Measurements from ENCODE around the gene PASD1.
"Not testable (repeated sequence)": the region's sequence is repeated elsewhere in the genome, so short reads cannot be mapped to it uniquely, and the experiment has no call there.

Gene PASD1

DNA sequence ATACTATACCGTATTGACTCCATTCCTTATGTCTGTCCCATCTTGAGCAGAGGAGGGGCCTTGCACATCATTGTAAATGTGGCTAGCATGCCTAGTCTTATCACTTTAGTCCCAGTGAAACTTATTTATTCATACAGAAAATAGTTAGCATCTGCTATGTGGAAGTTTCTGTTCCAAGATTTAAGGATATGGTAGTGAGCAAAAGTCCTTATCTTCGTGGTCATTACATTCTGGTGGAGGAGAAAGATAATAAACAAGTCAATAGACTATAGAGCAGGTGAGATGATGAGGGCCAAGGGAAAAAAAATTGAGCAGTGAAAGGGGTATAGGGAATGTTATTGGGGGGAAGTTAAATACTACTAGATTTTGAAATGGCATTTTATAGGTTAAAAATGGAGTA, 68.3 kb downstream of the PASD1 start:
- no peak for DNase-seq

DNA sequence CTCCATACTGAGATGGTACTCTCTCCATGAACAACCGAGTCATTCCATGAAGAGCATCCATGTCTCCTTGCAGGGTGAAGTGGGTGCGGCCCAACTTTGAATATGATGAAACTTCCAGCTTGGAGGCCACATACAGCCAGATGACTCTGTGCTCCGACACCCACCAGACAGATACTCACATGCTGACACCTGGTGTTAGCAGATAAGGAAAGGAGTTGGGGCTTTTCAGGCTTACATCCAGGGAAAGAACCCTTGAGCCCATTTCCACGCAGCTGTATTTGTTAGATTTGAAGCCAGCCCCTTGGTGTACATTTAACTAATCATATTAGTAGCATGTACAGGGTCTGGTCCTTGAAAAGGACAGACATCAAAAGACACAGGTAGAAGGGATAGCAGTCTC, 69.7 kb downstream of the PASD1 start:
- DNase-seq = no peak

DNA sequence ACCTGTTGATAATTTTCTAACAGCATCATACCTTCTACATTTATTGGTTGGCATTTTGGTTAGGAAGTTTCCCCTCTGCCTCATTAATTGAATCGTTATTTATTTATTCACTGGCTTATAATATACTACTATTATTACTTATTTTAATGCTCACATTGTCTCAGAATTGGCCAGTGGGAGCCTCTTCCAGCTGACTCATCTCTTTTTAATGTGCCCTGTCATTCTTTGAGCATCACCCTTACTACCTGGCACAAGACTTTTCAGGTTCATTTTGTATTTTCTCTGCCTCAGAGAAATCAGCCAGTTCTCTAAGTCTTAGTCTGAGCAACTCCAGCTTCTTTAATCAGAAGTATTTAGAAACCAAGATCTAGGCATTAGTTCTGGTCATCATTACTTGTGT, 71.5 kb downstream of the PASD1 start:
- DNase-seq = no peak

DNA sequence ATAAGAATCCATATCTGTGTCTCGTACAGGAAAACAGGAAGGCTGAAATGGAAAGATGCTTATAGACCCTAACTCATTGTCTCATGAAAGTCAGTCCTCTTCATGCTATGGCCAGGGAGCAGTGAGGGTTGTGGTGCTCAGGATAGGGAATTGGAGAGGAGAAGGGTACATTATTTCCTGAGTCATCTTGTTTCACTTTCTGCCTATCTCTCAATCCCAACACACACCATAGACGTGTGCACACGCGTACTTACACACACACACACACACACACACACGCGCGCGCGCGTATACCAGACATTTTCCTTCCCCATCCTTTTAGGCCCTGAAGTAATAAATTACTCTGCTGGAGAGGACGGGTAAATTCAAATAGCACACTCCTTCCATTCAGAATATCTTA, 78.1 kb downstream of the PASD1 start:
- DNase-seq = no peak

DNA sequence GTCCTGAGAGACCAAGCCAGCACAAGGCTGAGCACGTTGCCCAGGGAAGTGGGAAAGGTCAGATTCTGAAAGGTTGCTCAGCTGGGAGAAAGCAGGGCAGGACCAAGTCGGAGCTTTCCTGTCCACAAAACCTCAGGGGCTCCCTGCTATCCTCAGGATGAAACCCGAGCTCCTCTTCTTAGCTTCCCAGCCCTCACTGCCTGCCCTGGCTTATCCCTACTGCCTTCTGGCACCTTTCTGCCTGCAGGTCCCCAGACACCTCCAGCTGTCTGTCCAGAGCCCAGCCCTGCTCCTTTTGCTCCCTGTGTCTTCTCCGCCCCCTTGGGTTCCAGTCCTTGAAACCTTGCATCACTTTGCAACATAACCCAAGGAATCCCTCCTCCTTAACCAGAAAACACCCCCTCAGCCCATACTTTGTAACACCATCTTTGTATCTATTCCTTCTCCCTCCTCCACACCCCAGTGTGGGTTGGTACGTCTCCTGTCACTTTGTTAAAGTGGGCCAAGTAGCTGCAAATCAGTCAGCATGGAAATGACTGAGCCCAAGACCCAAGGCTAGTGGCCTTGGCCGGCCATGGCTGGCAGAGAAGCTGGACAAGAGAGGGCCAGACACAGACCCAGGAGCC, 111.8 kb downstream of the PASD1 start:
- no peak for DNase-seq

DNA sequence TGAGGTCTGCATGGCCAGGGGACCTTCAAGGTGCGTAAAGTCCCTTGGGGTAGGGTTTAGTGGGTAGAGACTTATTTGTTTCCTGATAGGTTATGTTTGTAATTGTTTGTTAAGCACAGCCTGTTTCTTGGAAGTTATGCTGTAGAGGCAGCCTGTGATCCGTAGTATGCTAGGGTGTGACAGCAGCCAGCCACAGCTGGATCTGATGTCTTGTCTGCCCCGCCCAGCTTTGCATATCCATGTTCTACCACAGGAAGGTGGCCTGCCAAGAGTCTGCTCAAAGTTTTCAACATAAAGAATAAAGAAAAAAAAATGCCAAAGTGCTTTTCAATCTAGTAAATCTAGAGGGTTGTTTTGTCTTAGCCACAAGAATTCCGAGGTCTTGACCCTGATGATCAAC, 112.7 kb downstream of the PASD1 start:
- no peak for DNase-seq

DNA sequence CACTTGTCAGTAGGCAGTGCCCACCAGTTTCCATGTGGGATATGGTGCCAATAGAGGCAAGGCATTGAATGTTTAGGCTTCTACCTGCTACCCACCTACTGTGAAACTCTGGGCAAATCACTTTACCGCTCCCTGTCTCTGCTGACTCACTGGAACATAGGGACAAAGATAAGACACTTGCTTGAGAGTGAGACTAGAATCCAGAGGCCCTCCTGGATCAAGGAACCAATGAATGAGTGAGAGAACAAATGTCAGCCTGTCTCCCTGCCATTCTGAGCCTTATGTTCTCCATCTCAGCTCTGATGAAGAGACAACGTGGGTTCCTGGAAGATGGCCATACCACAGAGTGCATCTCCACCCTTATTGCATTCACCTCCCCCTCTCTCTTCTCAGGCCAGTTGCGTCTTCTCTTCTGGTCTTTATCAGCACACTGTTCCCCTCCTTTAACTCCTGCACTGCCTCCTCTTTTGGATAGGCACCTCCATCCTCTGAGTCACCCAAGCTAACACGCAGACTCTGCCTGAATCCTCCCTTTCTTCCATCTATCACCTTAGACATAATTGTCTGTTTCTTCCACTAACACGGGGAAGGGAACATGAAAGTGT, 116.4 kb downstream of the PASD1 start:
- no peak for DNase-seq

DNA sequence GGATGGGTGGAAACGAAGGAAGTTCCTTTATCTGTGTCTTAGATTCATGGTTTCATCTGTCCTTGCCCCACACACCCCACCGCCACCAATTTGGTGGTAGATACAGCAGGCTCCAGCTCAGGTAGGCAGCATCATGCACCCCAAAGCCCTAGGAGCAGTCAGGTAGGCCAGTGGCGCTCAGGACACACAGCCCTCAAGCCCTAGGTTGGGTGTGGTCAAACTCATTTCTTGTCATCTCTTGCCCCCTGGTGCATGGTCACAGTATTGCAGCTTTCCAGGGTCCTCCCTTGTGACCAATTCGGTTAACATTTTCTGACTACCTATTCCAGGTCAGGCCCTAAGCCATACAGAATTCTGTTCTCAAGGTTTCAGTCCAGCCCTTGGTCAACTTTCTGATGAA, 117.3 kb downstream of the PASD1 start:
- peak; percentile 24 for DNase-seq

DNA sequence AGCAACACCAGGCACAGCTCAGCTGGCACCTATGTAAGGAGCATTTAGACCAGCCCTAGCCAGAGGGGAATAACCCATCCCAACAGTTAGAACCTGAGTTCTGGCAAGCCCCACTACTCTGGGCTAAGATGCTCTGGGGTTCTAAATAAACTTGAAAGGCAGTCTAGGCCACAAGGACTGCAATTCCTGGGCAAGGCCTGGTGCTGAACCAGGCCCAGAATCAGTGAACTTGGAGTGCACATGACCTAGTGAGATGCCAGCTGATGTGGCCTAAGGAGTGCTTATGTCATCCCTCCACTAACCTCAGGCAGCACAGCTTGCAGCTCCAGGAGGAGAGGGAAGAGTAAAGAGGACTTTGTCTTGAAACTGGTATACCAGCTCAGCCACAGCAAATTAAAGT, 124.2 kb downstream of the PASD1 start:
- DNase-seq = no peak

DNA sequence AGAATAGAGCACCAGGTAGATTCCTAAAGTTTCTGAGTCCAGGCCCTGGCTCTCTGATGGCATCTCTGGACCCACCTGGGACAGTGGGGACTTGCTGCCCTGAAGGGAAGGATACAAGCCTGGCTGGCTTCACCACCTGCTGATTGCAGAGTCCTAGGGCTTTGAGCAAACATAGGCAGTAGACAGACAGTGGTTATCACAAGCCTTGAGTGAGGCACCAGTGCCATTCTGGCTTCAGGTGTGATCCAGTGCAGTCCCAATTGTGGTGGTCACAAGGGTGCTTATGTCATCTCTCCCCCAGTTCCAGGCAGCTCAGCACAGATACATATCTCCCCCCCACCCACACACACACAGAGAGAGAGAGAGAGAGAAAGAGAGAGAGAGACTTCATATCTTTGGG, 125.2 kb downstream of the PASD1 start:
- DNase-seq = no peak

DNA sequence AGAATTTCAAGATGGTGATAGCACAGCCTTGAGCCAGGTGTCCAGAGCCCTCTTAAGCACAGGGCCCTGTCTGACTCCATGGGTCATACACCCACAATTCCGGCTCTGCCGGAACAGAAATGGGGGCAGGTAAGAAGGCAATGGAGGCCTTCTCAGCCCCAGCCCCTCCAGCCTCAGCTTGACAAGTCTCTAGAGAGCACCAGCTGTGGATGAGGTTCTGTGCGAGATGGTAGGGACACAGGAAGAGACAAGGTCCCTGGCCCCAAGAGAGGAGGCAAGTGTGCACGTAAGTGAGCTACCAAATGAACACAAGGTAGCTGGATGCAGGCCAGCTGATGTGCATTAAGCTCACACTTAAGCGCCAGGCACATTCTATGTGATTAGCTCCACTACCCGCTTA, 129.3 kb downstream of the PASD1 start:
- DNase-seq = no peak

DNA sequence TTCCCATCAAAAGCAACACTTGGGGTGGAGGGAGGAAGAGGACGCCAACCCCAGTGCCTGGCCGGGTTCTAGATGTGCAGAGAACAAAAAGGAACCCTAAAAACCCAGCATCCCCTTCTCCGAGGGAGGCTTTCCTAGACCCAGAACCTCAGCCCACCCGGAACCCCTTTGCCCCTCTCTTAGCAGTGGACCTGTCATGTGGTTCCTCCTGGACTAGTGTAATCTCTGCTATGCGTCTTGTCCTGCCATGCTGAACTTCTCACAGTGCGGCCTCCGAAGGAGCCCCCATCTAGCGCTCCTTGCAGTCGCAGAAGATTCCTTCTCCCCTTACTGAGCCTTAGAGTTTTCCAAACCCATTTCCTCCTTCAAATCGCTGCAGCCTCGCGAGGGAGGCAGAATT, 130.6 kb downstream of the PASD1 start:
- no peak for DNase-seq

DNA sequence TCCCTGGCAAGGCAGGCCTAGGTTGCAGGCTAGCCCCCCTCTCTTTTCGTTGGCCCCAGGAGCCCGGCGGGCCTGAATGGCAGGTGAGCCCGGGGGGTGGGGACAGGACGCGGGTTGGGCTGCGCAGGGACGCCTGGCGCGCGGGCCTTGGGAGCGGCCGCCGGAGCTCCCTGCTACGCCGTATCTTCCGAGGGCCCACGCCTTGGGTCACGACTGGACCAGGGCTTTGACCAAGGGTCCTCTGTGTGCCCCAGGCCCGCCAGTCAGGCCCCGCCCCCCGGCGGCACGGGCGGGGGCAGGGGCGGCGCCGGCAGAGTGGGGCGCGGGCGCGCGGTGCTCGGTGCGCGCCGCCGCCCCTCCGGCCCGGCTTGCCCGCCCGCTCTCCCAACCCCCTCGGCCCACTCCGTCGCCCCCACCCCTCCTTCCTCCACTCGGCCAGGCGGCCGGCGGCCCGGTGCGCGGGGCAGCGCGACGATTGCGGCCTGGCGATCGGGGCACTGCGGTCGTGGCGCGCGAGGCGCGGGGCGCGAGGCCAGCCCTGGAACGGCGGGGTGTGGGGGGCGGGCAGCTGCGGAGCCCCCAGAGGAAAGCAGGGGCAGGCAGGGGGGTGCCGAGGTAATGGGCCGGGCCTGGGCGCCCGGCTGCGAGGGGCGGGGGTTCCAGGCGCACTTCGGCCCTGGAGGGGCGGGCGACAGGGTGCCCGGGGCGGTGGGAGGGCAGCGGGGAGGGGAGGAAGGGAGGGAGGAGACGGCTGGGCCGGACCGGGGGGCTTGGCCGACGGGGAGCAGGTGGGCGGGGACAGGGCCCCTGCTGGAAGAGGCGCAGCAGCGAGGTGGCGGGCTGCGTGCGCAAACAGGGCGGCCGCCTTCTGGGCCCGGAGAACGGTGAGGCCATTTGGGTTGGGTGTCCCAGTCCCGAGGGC, 131.4 kb downstream of the PASD1 start, which contains the start of gene PRRG3:
TSS of gene PRRG3 (plus strand) at position 798 of the 922 bp plus-strand sequence. CDS start 3,357 bp downstream, outside the sequence.
- DNase-seq = no peak

DNA sequence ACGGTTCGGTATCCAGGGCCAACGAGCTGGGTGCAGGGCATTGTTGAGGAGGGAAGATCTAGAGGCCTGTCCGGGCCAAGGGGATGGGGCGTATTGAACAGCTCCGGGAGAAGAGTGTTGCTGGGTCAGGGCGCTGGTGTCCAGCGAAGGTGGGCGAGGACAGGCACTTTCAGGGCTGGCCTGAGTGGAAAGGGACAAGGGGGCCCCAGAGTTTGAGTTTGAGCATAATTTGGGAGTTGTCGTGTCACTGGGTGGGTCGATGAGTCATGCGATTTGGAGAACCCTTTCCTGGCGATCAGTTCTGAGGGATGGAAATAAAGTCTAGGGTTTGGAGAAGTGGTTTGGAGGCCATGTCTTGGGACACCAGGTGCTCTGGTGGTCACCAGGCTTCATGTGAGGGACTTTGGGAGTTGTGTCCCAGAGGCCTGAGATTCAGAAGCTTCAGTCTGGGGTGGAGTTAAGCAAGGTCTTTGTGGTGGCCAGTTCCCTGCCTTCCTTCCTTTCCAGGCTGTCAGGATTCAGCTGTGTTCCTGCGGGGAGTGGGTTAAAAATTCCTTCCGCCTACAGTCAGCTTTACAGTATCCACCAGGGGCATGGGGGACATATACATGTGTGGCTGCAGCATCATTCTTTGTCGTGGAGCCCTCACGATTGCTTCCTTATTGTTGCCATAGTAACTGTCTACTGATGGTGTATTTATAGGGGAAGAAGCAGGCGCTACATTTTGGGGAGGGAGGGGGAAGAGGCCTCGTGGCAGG, 132.3 kb downstream of the PASD1 start:
- DNase-seq = no peak

DNA sequence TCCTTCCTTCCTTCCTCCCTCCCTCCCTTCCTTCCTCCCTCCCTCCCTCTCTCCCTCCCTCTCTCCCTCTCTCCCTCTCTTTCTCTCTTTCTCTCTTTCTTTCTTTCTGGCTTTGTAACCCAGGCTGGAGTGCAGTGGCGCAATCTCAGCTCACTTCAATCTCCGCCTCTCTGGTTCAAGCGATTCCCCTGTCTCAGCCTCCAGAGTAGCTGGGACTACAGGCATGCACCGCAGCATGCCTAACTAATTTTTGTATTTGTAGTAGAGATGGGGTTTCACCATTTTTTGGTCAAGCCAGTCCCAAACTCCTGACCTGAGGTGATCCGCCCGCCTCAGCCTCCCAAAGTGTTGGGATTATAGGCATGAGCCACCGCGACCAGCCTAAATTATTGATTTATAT, 133.6 kb downstream of the PASD1 start:
- not testable (repeated sequence) for DNase-seq

DNA sequence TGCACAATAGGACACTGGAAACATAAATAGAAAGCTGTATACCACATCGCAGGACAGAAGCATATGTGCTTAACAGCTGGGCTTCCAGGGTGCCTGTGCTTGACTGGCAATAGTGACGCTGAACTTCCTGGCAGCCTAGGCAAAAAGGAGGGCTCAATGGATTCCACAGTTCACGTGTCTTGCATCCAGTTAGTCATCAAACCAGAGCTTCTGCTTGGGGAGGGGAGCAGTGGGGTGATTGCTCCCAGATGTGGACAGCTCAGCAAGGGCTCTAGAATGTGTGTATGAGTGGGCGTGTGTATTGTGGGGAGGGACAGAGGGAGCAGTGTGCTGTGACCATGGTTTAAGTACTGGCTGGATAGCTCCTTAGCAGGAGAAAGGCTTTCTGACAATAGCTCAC, 134.0 kb downstream of the PASD1 start:
- DNase-seq = no peak

DNA sequence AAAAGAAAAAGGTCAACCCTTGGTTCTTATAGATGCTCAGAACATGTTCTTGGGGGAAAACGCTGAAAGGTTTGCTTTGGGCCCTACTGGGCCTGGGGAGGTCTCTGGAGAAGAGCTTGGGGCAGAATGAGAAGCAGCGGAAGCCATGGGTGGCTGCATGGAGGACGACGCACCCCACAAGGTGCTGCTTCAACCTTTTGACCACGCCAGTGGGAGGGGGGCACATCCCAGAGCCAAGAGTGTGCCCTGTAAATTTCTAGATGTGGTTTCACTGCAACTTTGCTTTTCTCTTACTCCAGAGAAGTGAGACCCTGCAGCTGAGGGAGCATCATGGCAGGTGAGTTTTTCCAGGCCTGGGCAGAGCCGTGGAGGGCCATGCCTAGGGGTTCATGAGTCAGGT, 135.0 kb downstream of the PASD1 start:
- no peak for DNase-seq

DNA sequence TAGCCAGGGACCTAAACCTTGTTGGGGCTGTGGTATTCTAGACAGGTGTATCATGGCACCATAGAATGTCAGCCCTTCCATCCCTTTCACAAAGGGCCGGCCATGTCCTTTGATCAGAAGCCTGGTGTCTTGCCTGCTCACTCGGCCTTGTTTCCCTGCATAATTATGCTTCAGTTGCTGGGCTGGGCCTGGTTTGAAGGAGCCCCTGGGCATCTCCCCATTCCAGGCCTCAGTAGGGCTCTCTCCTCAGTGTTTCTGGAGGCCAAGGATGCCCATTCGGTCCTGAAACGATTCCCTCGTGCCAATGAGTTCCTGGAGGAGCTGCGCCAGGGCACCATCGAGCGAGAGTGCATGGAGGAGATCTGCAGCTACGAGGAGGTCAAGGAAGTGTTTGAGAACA, 136.3 kb downstream of the PASD1 start:
- DNase-seq = no peak

DNA sequence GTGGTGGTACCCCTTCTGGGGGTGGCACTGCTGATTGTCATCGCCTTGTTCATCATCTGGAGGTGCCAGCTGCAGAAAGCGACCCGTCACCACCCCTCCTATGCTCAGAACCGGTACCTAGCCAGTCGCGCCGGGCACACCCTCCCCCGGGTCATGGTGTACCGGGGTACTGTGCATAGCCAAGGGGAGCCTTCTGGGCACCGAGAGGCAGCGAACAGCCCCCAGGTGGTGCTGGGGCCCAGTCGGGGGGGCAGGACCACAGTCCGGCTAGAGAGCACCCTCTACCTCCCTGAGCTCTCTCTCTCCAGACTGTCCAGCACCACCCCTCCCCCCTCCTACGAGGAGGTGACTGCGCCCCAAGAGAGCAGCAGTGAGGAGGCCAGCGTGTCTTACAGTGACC, 137.1 kb downstream of the PASD1 start:
- no peak for DNase-seq

DNA sequence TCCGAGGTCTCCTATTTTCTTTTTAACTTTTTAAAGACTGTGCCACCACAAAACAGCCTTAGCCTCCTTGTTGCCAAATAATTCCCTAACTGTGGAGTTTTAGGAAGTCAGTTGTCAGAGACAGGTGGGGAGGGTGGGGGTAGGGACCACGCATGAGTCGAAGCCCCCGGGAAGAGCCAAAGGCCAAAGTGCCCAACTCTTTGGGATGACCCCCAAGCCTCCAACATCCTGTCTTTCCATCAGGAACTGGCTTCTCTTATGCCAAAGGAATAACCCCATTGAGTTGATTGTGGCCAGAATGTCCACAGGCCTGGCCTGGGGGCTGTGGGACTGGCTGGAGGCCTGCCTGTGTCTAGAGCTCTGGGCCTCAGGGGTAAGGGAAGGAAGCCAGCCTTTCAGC, 137.6 kb downstream of the PASD1 start:
- DNase-seq = no peak

DNA sequence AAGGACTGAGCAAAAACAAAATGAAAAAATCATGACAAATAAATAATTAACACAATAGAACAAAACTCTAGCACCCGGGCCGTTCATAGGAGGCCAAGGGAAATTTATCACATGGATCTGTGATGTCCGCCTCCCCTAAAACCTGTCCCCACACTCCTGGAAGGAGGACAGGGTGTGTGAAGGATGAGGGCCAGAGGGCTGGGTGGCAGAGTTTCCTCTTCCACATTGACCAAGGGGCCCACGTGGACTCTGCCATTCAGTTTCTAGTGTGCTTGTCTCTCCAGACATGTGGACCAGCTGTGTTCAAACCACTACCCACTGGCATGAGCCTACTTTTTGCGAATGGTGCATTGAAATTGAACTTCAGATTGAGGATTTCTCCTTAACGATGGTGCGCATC, 138.1 kb downstream of the PASD1 start:
- DNase-seq = no peak

DNA sequence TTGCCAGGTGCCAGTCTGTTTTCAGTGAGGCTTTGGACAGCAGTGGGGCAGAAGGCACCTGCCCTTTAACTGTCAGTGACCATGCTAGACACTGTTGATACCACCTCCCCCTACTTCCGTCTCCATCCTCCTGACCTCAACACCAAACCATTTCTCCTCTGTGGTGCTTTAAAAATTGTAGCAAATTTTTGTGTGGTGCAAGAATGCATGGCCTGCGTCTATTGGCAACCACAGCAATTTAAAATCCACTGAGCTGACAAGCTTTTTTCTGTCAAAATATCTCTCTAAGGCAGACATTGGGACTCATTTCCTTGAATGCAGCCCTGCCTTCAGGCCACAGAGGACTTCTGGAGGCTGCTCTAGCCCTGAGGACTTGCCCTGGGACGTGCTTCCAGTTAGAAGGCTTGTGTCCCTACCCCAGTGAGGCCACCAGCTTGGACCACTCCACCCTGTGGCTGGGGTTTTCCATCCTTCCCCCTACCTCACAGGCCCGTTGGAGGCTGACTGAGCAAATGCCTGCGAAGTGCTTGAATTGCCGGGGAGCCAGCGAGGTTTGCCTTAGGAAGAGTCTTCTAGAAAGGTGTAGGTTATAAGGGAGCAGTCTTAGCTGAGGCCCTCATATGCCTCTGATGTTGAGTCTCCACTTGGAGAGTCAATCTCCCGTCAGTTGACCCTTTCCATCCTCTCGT, 138.7 kb downstream of the PASD1 start:
- no peak for DNase-seq

All from NCI-H1092 (cell line).